Measurements from ENCODE around the gene FXYD6. TPM values are rescaled to one million over a fixed set of nuclear protein-coding genes. Genes with fewer than 3 reads are reported as not detected.
"Not testable (repeated sequence)": the region's sequence is repeated elsewhere in the genome, so short reads cannot be mapped to it uniquely, and the experiment has no call there.

Gene FXYD6
- total and polyA plus RNA-seq, 2 of the 8 experiments (the other 6 are each of a cell fraction or from before 2014, with no cell fraction given): 44.6 to 117 TPM

- H4K5ac ChIP-seq (ENCODE audit: insufficient read length, low read depth, low read length); H2BK12ac ChIP-seq (ENCODE audit: low read depth, low read length); H3K4ac ChIP-seq (replicated peaks; ENCODE audit: insufficient read length, low read depth, low read length); H3K23ac ChIP-seq (ENCODE audit: insufficient read length); H3K79me1 ChIP-seq (ENCODE audit: low read depth, low read length); H3K79me2 ChIP-seq (ENCODE audit: control insufficient read depth in 1 of 2, insufficient read depth in 2 of 2, low read length in 2 of 2); H3K56ac ChIP-seq (replicated peaks; ENCODE audit: insufficient read length, low read depth, low read length); H2AK5ac ChIP-seq (ENCODE audit: low read depth, low read length); H4K91ac ChIP-seq (replicated peaks; ENCODE audit: insufficient read length, low read length); POLR2A ChIA-PET (ENCODE audit: partially characterized antibody); H3K27ac ChIP-seq (ENCODE audit: low read depth, low read length); H2BK20ac ChIP-seq (ENCODE audit: low read length); H3K23me2 ChIP-seq (ENCODE audit: low read depth, low read length); H3K14ac ChIP-seq (ENCODE audit: insufficient read length); H2AFZ ChIP-seq (ENCODE audit: low read length); H3K9ac ChIP-seq (replicated peaks in 1 of 4; ENCODE audit: extremely low read depth in 1 of 4, low read depth in 3 of 4, low read length in 3 of 4); DNase-seq (ENCODE audit: low read depth in 1 of 2, low spot score in 2 of 2); H3K4me2 ChIP-seq (ENCODE audit: insufficient read depth in 1 of 2, low read depth in 2 of 2, low read length in 2 of 2); H3K9me3 ChIP-seq (ENCODE audit: insufficient read depth in 2 of 2, low read depth in 1 of 2, low read length in 1 of 2); H3K36me3 ChIP-seq (ENCODE audit: control insufficient read depth in 2 of 4, insufficient read depth in 4 of 4, low read length in 3 of 4); FAIRE-seq; H3K18ac ChIP-seq (ENCODE audit: extremely low read depth, low read length); H2BK5ac ChIP-seq (ENCODE audit: low read depth, low read length); H2BK15ac ChIP-seq (ENCODE audit: low read length); H3K4me3 ChIP-seq (ENCODE audit: extremely low read depth in 1 of 4, insufficient read depth in 2 of 4, low read depth in 3 of 4, low read length in 4 of 4); H3K4me1 ChIP-seq (replicated peaks in 1 of 4; ENCODE audit: control insufficient read depth in 3 of 4, insufficient read depth in 4 of 4, low read length in 3 of 4); H4K8ac ChIP-seq (ENCODE audit: extremely low read depth, insufficient read depth, low read length); H4K20me1 ChIP-seq (replicated peaks in 1 of 2; ENCODE audit: control insufficient read depth in 1 of 2, insufficient read depth in 2 of 2, low read length in 2 of 2); H3K27me3 ChIP-seq (replicated peaks in 1 of 4; ENCODE audit: control insufficient read depth in 3 of 4, extremely low read depth in 1 of 4, insufficient read depth in 3 of 4, low read length in 3 of 4); H2BK120ac ChIP-seq (replicated peaks; ENCODE audit: low read depth, low read length): not testable (repeated sequence)
- 0 out of 2 replicates have a peak, but pooled peaks have one; percentile 33 for TF ChIP-seq EGR1 (IDR thresholded peaks at IDR 0.05; ENCODE audit: borderline replicate concordance, low read depth, low read length)
- WGBS, 2 experiments (ENCODE audit: extremely low coverage in 1 of 2, insufficient coverage in 1 of 2, insufficient read length in 1 of 2, insufficient replicate concordance in 2 of 2, low coverage in 1 of 2, low lambda C conversion rate in 2 of 2, missing lambda C conversion rate in 1 of 2): 84 to 100% methylated on average over 2 to 12 of the region's 12 CpGs
- CTCF ChIA-PET (ENCODE audit: partially characterized antibody): interaction anchor here (0.7 to 7.8 kb wide), 26 partner anchors 9 to 390 kb away, joined by 3 to 163 read pairs (median 6); partner anchors contain the start of gene DSCAML1
These were observed 66.4 kb downstream of the FXYD6 start for GRCh38 chr11:117810056-117810451.
